Stimulated activated effector memory CD8-positive, alpha-beta T cell treated with anti-CD3 and anti-CD28 coated beads, Interleukin-12 subunit alpha, Interleukin-12 subunit beta, amount 100 ng/mL, for 72 hours (primary cell): Measurements from ENCODE around the gene TFCP2L1.

Source experiments
- ATAC-seq: fragments of 150-1000 bp; cut with Tn5 transposase; 2 replicates; pipeline ENCODE4 v1.10.0; 2021
- DNase-seq, 2 donors: peaks; one replicate each; pipeline ENCODE4 v3.0.0; 2021 to 2022; ENCODE audit warnings: low spot score in 2 of 2
- H3K27ac Mint-ChIP-seq: one replicate; pipeline ENCODE4 v1.8.0; 2022; ENCODE audit warnings: mild to moderate bottlenecking, mixed read lengths
- H3K36me3 Mint-ChIP-seq: one replicate; pipeline ENCODE4 v1.8.0; 2022; ENCODE audit warnings: mild to moderate bottlenecking, mixed read lengths
- H3K4me1 Mint-ChIP-seq: one replicate; pipeline ENCODE4 v1.8.0; 2022; ENCODE audit warnings: mixed read lengths
- H3K4me3 Mint-ChIP-seq: one replicate; pipeline ENCODE4 v1.8.0; 2022; ENCODE audit warnings: mild to moderate bottlenecking, mixed read lengths
- H3K9me3 Mint-ChIP-seq: one replicate; pipeline ENCODE4 v1.8.0; 2022; ENCODE audit warnings: mixed read lengths

TFCP2L1 gene

DNA sequence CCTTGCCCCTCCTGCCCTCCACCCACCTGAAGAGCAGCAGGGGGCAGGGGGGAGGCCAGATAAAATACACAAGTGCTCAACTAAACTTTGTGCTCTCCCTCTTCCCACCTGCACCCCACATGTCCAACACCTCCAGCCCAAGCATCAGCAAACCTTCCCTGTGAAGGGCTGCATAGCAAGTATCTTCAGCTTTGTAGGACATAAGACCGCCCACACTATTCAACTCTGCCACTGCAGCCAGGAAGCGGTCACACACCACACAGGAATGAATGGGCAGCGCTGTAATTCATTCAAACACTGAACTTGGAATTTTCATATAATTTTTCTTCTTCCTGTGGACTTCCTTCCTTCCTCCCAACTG lies 27.5 kb downstream of the TFCP2L1 start:
- Mint-ChIP-seq H3K36me3 (no peaks in the 10 kb centered on the region), H3K4me1 (peaks cover 8% of the 10 kb centered on the region), H3K9me3 (no peaks in the 10 kb centered on the region), H3K27ac (no peak overlapping the region), H3K4me3 (no peak overlapping the region)
- no peak for ATAC-seq
- DNase-seq, result no peak

DNA sequence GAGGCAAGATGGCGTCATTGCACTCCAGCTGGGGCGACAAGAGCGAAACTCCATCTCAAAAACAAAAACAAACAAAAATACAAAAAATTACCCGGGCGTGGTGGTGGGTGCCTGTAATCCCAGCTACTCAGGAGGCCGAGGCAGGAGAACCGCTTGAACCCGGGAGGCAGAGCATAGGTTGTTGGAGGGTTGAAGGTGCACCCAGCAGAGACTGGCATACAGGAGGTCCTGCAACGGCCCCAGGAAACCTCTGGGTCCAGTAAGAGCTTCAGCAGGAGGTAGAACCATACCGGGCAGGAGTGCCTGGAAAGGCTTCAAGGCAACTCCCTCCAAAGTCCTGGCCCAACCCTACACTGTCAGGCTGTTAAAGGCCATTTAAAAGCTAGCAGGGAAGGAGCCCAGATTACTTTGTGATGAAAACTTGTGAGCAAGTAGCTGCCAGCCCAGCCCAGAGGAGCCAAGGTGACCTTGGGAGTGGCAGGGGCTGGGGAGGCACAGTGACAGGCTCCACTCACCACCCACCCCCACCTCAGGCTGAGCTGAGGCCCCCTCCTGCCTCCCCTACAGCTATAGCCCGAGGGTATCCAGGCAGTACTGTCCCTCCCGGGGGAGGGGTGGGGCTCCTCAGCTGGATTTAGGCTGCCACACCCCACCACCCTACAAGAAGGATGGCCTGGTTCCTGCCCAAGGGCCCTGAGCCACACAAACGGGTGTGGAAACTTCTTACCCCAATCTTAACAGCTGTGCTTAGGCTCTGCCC lies 28.1 kb downstream of the TFCP2L1 start:
- no peak for DNase-seq
- Mint-ChIP-seq H3K4me3 (no peak overlapping the region), H3K36me3 (no peaks in the 10 kb centered on the region), H3K4me1 (peaks cover 8% of the 10 kb centered on the region), H3K9me3 (no peaks in the 10 kb centered on the region), H3K27ac (no peak overlapping the region)
- no peak for ATAC-seq

DNA sequence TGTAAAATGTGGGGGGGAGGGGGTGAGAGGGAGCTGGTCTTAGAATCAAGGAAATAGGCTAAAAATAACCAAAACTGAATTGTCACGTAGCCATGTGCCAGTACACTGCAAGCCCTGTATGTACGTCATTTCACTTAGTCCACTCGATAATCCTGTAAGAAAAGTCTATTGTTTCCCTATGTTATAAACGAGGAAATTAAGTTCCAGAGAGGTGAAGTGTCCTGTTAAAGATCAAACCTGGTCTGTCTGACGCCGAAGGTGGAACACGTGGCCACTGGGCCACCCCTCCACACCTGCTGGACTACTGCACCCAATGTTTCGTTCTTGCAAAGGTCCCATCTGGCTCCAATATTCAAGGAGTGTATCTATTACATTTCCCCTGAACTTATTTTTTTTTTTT lies 29.6 kb downstream of the TFCP2L1 start:
- no peak overlapping the region for H3K27ac Mint-ChIP-seq
- H3K4me3 Mint-ChIP-seq, result no peak overlapping the region
- ATAC-seq, result no peak
- H3K9me3 Mint-ChIP-seq, result no peaks in the 10 kb centered on the region
- DNase-seq, result no peak
- no peaks in the 10 kb centered on the region for H3K36me3 Mint-ChIP-seq
- peaks cover 8% of the 10 kb centered on the region for H3K4me1 Mint-ChIP-seq

DNA sequence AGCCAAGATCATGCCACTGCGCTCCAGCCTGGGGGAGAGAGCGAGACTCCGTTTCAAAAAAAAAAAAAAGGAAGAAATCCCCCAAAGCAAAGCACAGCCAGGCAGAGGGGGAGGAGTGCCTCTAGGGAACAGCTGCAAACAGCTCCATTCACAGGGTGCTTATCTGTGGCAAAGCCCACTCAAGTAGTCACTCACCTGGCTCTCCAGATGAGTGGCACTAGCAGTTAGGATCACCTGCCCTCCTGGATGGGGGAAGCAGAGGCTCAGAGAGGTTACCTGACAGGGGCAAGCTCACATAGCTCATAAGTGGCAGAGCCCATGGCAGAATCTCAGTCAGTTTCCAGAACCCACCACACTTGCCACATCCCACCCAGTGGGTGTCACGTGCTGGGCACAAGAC lies 30.3 kb downstream of the TFCP2L1 start:
- peaks cover 8% of the 10 kb centered on the region for H3K4me1 Mint-ChIP-seq
- no peaks in the 10 kb centered on the region for H3K36me3 Mint-ChIP-seq
- DNase-seq (no peak), ATAC-seq (peak; percentile 11)
- no peak overlapping the region for H3K27ac Mint-ChIP-seq
- no peaks in the 10 kb centered on the region for H3K9me3 Mint-ChIP-seq
- no peak overlapping the region for H3K4me3 Mint-ChIP-seq

DNA sequence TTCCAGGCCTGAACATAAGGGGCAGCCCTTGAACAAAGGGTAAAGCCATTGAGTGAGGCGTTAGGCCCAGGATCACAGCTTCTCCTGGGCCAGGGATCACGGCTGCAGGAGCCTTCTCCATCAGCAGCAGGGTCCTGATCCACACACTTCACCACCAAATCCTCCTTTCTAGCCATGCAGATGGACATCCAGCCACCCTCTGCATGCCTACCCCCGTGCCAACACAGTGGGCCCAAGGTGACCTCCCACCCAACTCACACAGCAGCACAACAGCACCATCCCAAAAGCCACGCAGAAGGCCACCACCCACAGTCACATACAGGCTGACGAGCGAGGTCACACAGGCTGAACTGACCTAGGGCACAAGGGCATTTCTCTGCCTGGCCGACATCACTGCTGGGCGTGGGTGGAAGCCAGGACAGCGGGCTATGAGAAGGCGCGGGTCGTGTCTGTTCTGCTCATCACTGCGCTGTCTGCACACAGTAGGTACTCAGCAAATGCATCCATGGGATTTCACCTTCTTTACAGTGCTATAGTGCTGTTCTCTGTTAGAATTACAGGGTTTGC lies 31.2 kb downstream of the TFCP2L1 start:
- Mint-ChIP-seq H3K36me3 (no peaks in the 10 kb centered on the region), H3K4me1 (peaks cover 8% of the 10 kb centered on the region), H3K9me3 (no peaks in the 10 kb centered on the region), H3K4me3 (no peak overlapping the region), H3K27ac (no peak overlapping the region)
- DNase-seq (no peak), ATAC-seq (no peak)

DNA sequence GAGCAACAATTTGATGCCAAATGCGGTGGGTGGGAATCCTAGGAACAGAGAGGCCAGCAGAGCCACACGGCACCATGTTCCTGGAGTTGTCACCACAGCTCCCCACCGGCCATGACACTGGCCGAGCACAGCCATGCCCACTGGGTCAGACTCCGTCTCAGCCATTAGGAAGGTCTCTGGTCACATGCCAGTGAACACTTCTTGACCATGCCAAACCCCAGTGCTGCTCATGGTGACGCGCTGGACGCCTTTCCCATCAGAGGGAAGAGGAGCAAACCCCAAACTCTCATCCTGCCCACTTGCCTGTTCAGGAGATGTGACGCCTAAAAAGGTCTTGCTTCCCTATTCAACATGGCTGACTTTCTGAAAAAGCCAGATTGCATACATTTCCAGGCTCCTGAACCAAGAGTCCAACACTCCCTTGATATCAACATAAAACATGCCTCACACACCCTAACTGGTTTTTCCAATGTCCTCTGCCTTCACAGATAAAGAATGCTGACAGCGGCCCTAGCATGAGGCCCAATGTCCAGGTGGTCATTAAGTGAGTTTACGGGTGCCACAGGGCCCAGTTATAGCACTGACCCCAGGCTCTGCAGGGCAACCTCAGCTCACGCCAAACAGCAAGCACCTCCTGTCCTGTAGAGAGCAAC lies 31.9 kb downstream of the TFCP2L1 start:
- no peaks in the 10 kb centered on the region for H3K9me3 Mint-ChIP-seq
- ATAC-seq (no peak), DNase-seq (no peak)
- H3K36me3 Mint-ChIP-seq, result no peaks in the 10 kb centered on the region
- H3K27ac Mint-ChIP-seq, result no peak overlapping the region
- no peak overlapping the region for H3K4me3 Mint-ChIP-seq
- peaks cover 8% of the 10 kb centered on the region for H3K4me1 Mint-ChIP-seq

DNA sequence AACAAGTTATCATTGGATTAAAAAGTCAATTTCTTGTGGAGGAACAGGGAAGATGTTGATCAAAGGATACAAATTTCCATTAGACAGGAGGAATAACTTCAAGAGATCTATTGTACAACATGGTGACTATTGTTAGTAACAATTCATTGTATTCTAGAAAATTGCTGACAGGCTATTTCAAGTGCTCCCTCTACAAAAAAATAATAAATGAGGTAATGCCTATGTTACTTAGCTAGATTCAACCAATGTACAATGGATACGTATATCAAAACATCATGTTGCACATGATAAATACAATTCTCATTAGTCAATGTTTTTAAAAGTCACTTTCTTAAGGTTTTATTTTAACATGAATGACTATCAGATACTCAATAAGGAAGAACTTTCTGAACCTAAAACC lies 33.5 kb downstream of the TFCP2L1 start:
- DNase-seq, result no peak
- ATAC-seq, result no peak
- no peak overlapping the region for H3K4me3 Mint-ChIP-seq
- H3K27ac Mint-ChIP-seq, result no peak overlapping the region
- no peaks in the 10 kb centered on the region for H3K36me3 Mint-ChIP-seq
- no peaks in the 10 kb centered on the region for H3K9me3 Mint-ChIP-seq
- H3K4me1 Mint-ChIP-seq, result no peaks in the 10 kb centered on the region

DNA sequence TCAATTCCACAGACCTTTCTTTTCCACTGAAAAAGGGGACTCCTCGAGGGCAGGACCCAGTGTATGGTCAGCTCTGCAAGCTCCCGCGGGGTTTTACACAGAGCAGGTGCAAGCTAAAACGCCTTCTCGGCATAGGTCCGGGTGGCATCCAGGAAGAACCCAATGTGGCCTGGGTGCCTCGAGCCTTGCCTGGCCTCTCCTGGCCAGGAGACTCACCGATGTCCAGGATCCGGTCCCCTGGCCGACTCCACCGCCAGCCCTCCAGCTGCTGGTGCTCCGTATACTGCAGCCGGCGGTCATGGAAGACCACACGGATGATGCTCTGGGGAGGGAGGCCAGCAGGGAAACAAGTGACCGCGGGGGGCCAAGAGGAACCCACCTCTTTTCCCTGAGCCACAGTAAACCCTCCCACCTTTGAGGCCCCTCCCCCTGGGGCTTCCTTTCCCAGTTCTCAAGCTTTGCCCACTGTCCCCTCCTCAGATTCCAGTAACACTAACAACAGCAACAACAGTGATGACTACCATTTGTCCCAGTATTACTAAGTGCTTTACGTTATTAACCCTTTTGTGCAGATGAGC lies 36.1 kb downstream of the TFCP2L1 start:
- DNase-seq, result no peak
- Mint-ChIP-seq H3K27ac (no peak overlapping the region), H3K4me3 (no peak overlapping the region), H3K4me1 (no peaks in the 10 kb centered on the region), H3K36me3 (no peaks in the 10 kb centered on the region), H3K9me3 (no peaks in the 10 kb centered on the region)
- no peak for ATAC-seq

DNA sequence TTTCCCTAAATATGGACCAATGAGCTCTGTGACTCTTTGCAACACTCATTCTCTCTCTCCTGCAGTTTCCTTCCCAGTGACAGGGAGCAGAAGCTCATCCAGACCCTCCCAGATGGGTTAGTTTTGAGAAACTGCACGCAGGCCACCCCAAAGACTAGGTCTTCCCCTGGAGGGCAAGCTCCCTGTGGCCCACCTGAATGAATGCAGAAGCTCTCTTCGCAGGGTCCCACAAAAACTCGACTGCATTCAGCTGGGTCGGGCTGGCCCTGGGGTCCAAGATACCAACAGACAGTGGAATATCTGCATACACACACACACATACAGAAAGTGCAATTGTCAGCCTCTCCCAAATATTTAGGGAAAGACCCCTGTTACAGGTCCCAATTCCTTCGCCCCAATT lies 37.0 kb downstream of the TFCP2L1 start:
- H3K27ac Mint-ChIP-seq, result no peak overlapping the region
- DNase-seq (no peak), ATAC-seq (no peak)
- no peaks in the 10 kb centered on the region for H3K4me1 Mint-ChIP-seq
- H3K36me3 Mint-ChIP-seq, result no peaks in the 10 kb centered on the region
- no peaks in the 10 kb centered on the region for H3K9me3 Mint-ChIP-seq
- no peak overlapping the region for H3K4me3 Mint-ChIP-seq

DNA sequence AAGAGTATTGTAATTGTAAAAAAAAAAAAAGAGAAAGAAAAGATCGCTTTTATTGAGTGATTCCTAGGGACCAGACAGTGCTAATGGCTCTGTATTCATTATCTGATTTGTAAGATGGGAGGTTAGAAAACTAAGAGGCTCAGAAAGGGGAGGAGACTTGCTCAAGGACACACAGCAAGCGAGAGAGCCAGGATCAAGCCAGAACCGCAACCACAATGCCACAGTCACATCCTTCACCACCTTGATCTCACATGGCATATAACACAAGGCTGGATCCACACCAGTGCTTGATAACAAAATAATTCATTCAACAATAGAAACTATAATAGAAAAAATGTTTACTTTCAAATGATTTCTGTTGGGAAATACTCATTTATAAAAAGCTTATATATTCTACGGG lies 37.5 kb downstream of the TFCP2L1 start:
- no peak overlapping the region for H3K4me3 Mint-ChIP-seq
- ATAC-seq (no peak), DNase-seq (no peak)
- H3K36me3 Mint-ChIP-seq, result no peaks in the 10 kb centered on the region
- H3K9me3 Mint-ChIP-seq, result no peaks in the 10 kb centered on the region
- no peaks in the 10 kb centered on the region for H3K4me1 Mint-ChIP-seq
- no peak overlapping the region for H3K27ac Mint-ChIP-seq

DNA sequence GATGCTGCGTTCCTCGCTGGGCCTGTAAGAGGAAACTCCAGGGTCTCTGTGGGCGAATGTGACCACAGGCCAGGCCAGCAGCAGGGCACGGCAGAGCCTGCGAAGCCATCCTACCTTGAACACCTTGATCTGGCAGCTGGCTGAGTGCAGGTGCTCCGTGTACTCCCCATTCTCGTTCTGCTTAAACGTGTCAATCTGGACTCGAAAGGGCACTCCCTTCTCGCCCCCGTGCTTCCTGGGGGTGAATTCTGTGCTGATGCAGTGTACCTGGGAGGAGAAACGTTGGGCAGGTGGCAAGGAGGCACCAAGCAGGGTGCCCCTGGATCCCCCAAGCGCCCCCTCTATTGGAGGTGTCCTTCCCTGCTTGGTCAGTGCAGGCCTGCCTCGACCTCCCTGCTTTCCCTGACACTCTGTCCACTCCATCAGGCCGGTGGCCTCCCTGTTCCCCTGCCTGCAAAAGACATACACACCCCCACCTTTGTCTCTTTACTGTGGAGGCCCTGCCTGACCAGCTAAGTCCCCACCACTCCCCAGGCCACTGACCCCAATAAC lies 38.2 kb downstream of the TFCP2L1 start:
- H3K9me3 Mint-ChIP-seq, result no peaks in the 10 kb centered on the region
- no peaks in the 10 kb centered on the region for H3K36me3 Mint-ChIP-seq
- H3K4me3 Mint-ChIP-seq, result no peak overlapping the region
- DNase-seq (no peak), ATAC-seq (no peak)
- H3K4me1 Mint-ChIP-seq, result no peaks in the 10 kb centered on the region
- no peak overlapping the region for H3K27ac Mint-ChIP-seq

DNA sequence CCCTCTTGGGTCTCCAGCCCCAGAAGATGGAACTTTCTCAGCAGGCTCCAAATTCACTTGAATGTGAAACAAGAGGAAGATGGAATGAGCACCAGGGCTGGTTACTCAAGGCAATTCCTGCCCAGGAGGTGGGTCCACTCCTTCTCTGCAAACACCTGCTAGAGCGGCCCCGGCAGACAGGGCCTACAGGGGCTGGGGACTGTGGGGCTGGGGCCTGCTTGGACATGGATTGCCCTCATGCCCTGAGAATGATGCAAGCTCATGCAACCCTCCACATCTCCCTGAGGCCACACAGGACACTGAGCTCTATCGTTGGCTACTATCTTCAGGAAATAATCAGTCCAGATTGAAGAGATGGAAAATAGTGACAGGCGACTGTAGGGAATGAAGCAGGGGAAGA lies 39.1 kb downstream of the TFCP2L1 start:
- Mint-ChIP-seq H3K4me1 (no peaks in the 10 kb centered on the region), H3K9me3 (no peaks in the 10 kb centered on the region), H3K4me3 (no peak overlapping the region), H3K27ac (no peak overlapping the region), H3K36me3 (no peaks in the 10 kb centered on the region)
- no peak for ATAC-seq
- no peak for DNase-seq

DNA sequence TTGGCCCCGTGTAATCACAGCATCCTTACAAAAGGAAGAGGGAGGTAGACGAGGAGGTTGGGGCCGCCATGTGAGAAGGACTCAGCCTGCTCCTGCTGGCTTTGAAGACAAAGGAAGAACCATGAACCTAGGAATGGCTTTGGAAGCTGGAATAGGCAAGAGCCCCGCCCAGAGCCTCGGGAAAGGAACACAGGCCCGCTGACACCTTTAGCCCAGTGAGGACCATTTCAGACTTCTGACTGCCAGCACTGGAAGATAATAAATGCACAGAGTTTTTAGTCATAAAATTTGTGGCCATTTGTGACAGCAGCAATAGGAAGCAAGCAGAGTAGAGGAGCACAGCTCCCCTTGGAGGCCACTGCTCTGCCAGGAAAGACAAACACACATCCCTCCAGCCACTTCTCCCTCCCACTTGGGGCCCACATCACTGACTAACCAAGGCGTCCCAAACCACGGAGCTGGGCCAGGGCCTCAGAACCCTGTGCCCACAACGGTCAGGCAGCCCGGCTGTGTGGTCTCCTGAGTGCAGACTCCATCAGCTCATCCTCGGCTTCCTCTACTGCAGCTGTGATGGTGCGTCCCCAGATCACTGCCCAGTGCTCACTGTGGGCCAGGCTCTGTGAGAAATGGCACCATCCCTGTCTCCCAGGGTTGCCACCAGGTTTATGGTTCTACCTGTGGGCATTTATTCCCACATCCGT lies 39.7 kb downstream of the TFCP2L1 start:
- no peak overlapping the region for H3K27ac Mint-ChIP-seq
- ATAC-seq (no peak), DNase-seq (no peak)
- H3K4me3 Mint-ChIP-seq, result no peak overlapping the region
- H3K36me3 Mint-ChIP-seq, result no peaks in the 10 kb centered on the region
- no peaks in the 10 kb centered on the region for H3K4me1 Mint-ChIP-seq
- no peaks in the 10 kb centered on the region for H3K9me3 Mint-ChIP-seq

DNA sequence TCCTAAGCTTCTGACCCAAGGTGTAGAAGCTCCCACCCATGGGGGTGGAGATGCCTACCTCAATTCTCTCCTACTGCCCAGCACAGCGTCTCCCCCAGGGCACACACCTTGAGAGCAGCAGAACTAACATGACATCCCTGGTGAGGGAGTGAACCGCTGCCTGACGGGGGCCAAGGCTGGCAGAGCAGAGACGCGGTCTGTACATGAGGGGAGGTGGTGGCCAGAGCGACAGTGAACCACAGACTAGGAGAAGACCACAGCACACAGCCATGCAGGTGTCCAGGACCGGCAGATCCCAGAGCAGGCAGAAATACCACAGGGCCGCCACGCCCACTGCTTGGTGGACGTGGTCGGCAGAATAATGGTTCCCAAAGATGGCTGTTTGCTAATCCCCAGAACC lies 40.4 kb downstream of the TFCP2L1 start:
- H3K4me1 Mint-ChIP-seq, result no peaks in the 10 kb centered on the region
- H3K4me3 Mint-ChIP-seq, result no peak overlapping the region
- ATAC-seq (no peak), DNase-seq (no peak)
- H3K9me3 Mint-ChIP-seq, result no peaks in the 10 kb centered on the region
- H3K36me3 Mint-ChIP-seq, result no peaks in the 10 kb centered on the region
- H3K27ac Mint-ChIP-seq, result no peak overlapping the region

DNA sequence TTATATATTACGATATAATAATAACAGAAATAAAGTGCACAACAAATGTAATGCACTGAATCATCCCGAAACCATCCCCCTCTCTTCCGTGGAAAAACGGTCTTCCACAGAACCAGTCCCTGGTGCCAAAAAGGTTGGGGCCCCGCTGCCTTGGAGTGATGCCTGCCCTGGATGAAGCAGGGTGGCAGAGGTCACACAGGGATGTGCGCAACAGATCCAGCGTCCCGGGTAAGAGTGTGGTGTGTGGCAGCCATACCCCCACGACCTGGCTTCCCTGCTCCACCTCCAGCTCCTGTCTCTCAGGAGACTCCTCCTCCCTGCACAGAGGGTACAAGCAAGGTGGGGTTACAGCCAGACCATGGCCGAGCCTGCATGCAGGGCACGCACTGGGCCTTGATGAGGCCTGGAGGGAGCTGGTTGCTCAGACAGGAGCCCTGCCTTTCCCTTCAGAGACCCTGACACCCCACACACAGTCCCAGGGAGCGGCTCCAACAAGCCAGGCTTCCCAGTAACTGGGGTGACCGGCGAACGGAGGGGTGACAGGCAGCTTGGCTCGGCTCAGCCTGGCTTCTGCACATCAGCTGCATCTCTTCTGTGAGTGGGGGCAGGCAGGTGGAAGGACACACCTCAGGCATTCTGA lies 41.1 kb downstream of the TFCP2L1 start:
- no peaks in the 10 kb centered on the region for H3K4me1 Mint-ChIP-seq
- H3K4me3 Mint-ChIP-seq, result no peak overlapping the region
- H3K27ac Mint-ChIP-seq, result no peak overlapping the region
- no peaks in the 10 kb centered on the region for H3K9me3 Mint-ChIP-seq
- DNase-seq, result no peak
- no peaks in the 10 kb centered on the region for H3K36me3 Mint-ChIP-seq
- ATAC-seq, result no peak
